Measurements from ENCODE around the gene HIVEP3. TPM values are rescaled to one million over a fixed set of nuclear protein-coding genes. Genes with fewer than 3 reads are reported as not detected.
A peak's percentile ranks its signal among the peaks of the same experiment; 100 is the strongest.

Gene HIVEP3
- total RNA-seq = 0.57 and 2.3 TPM in 2 replicates
- polyA plus RNA-seq = 4.0 and 5.9 TPM in 2 replicates

DNA sequence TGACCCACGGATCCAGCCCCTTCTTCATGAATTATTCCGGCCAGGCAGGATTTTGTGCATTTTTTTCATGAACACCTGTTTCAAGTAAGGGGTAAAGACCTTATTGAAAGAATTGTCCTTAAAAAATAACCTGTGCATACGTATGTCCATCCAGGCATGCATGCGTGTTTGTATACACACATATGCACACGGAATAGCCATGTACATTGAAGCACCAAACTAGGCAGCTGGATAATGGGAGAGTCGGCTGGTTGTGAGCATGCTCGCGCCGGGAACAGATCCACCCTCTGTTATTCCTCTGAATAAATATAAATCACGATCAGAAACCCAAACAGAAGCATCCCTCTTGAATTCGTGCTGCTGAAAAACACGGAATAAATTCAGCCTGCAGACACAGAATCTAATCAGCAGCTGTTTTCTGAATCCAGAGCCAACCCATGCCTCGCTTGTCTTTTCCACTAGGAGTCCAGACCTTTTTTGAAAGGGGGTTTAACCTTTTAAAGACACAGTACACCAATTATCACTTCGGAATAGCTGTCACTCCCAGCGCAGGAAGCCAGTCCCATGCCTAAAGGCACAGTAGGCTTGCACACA is at the start of gene HIVEP3:
Gene HIVEP3, minus strand, starts transcription at position 473 of the 594 bp plus-strand sequence.
- H2AFZ ChIP-seq = peak within 1 kb of the TSS; percentile 42
- no peaks in the 10 kb centered on the region for H3K36me3 ChIP-seq (replicated peaks; ENCODE audit: insufficient read depth, low read depth)
- no peak for TF ChIP-seq EZH2phosphoT487 (IDR thresholded peaks at IDR 0.05; ENCODE audit: low read depth, severe bottlenecking, unreplicated experiment)
- no peak for TF ChIP-seq EZH2 (IDR thresholded peaks at IDR 0.05; ENCODE audit: borderline replicate concordance)
- TF ChIP-seq, protein P1, sequence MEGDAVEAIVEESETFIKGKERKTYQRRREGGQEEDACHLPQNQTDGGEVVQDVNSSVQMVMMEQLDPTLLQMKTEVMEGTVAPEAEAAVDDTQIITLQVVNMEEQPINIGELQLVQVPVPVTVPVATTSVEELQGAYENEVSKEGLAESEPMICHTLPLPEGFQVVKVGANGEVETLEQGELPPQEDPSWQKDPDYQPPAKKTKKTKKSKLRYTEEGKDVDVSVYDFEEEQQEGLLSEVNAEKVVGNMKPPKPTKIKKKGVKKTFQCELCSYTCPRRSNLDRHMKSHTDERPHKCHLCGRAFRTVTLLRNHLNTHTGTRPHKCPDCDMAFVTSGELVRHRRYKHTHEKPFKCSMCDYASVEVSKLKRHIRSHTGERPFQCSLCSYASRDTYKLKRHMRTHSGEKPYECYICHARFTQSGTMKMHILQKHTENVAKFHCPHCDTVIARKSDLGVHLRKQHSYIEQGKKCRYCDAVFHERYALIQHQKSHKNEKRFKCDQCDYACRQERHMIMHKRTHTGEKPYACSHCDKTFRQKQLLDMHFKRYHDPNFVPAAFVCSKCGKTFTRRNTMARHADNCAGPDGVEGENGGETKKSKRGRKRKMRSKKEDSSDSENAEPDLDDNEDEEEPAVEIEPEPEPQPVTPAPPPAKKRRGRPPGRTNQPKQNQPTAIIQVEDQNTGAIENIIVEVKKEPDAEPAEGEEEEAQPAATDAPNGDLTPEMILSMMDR (IDR thresholded peaks at IDR 0.05; ENCODE audit: poor library complexity) = no peak
- H3K9me3 ChIP-seq (ENCODE audit: low read depth) = no peaks in the 10 kb centered on the region
- 11% methylated on average over 15 of the region's 15 CpGs for WGBS (ENCODE audit: low lambda C conversion rate, missing lambda C conversion rate)
- no peaks in the 10 kb centered on the region for H3K79me2 ChIP-seq
- H4K20me1 ChIP-seq (ENCODE audit: insufficient read depth, poor library complexity, severe bottlenecking) = no peaks in the 10 kb centered on the region
- H3K9me2 ChIP-seq (replicated peaks; ENCODE audit: insufficient read depth) = no peaks in the 10 kb centered on the region
- DNase-seq (ENCODE audit: low spot score) = no peak
- peak within 1 kb of the TSS; percentile 99 for H3K4me2 ChIP-seq
- H3K4me3 ChIP-seq = peak within 1 kb of the TSS; percentile 43
- no peak within 1 kb of the TSS for H3K27ac ChIP-seq
- H3K4me1 ChIP-seq (ENCODE audit: insufficient read depth) = peaks cover 9% of the 10 kb centered on the region
- peaks cover 38% of the 10 kb centered on the region for H3K27me3 ChIP-seq

DNA sequence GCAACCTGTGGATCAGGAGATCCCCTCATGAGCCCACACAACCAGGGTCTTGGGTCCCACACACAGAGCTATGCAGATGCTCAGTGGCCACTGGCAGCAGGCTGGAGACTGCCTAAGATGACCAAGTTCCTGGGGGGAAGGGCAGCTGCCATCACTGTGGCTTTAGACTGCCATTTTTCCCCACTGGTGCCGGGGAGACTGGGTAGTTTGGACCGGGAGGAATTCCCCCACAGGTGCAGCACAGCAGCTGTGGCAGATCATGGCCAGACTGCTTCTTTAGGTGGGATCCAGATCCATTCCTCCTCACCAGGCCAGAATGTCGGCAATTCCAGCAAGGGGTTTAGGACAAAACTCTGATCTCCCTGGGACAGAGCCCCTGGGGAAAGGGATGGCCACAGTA is 45.7 kb upstream of the HIVEP3 start:
- Histone ChIP-seq H2AFZ (no peak overlapping the region), H3K9me2 (replicated peaks; ENCODE audit: insufficient read depth) (no peaks in the 10 kb centered on the region), H3K9me3 (ENCODE audit: low read depth) (no peaks in the 10 kb centered on the region), H3K36me3 (replicated peaks; ENCODE audit: insufficient read depth, low read depth) (no peaks in the 10 kb centered on the region), H3K79me2 (no peaks in the 10 kb centered on the region), H3K27ac (no peak overlapping the region), H4K20me1 (ENCODE audit: insufficient read depth, poor library complexity, severe bottlenecking) (no peaks in the 10 kb centered on the region), H3K27me3 (no peaks in the 10 kb centered on the region), H3K4me1 (ENCODE audit: insufficient read depth) (no peaks in the 10 kb centered on the region), H3K4me2 (no peak overlapping the region), H3K4me3 (no peak overlapping the region)
- 84% methylated on average over 3 of the region's 3 CpGs for WGBS (ENCODE audit: low lambda C conversion rate, missing lambda C conversion rate)
- no peak for DNase-seq (ENCODE audit: low spot score)
- TF ChIP-seq, protein P1 (IDR thresholded peaks at IDR 0.05; ENCODE audit: poor library complexity) = no peak
- TF ChIP-seq EZH2 (IDR thresholded peaks at IDR 0.05; ENCODE audit: borderline replicate concordance) = no peak
- no peak for TF ChIP-seq EZH2phosphoT487 (IDR thresholded peaks at IDR 0.05; ENCODE audit: low read depth, severe bottlenecking, unreplicated experiment)

DNA sequence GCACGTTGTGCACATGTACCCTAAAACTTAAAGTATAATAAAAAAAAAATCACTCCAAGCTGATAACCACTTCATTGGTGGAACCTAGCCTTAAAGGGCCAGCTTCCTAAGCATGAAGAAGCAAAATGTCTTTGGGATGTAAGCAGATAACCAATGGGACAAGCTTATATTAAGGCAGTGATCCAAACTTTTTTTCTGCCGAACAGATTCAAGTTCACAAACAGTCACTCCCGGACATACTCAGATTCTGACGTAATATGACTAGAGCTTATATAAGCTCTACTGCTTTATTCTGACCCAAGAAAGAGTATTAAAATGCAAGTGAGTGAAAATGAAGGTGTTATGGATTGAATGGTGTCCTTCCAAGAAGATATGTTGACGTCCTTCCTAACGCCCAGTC is 44.9 kb upstream of the HIVEP3 start:
- TF ChIP-seq, protein P1 (IDR thresholded peaks at IDR 0.05; ENCODE audit: poor library complexity) = no peak
- TF ChIP-seq EZH2 (IDR thresholded peaks at IDR 0.05; ENCODE audit: borderline replicate concordance) (no peak), EZH2phosphoT487 (IDR thresholded peaks at IDR 0.05; ENCODE audit: low read depth, severe bottlenecking, unreplicated experiment) (no peak)
- H3K4me2 ChIP-seq = no peak overlapping the region
- WGBS (ENCODE audit: low lambda C conversion rate, missing lambda C conversion rate) = 94% methylated on average over 6 of the region's 6 CpGs
- H4K20me1 ChIP-seq (ENCODE audit: insufficient read depth, poor library complexity, severe bottlenecking) = no peaks in the 10 kb centered on the region
- DNase-seq (ENCODE audit: low spot score) = no peak
- no peaks in the 10 kb centered on the region for H3K36me3 ChIP-seq (replicated peaks; ENCODE audit: insufficient read depth, low read depth)
- no peaks in the 10 kb centered on the region for H3K9me2 ChIP-seq (replicated peaks; ENCODE audit: insufficient read depth)
- H3K4me3 ChIP-seq = no peak overlapping the region
- no peaks in the 10 kb centered on the region for H3K9me3 ChIP-seq (ENCODE audit: low read depth)
- no peak overlapping the region for H3K27ac ChIP-seq
- H3K79me2 ChIP-seq = no peaks in the 10 kb centered on the region
- H3K27me3 ChIP-seq = no peaks in the 10 kb centered on the region
- H2AFZ ChIP-seq = no peak overlapping the region
- H3K4me1 ChIP-seq (ENCODE audit: insufficient read depth) = no peaks in the 10 kb centered on the region
